ENCODE measurements around the gene CEACAM7. TPM values are rescaled to one million over a fixed set of nuclear protein-coding genes. Genes with fewer than 3 reads are reported as not detected.

The CEACAM7 gene
- polyA plus RNA-seq, 2 donors: 59.6 to 96.6 TPM

DNA sequence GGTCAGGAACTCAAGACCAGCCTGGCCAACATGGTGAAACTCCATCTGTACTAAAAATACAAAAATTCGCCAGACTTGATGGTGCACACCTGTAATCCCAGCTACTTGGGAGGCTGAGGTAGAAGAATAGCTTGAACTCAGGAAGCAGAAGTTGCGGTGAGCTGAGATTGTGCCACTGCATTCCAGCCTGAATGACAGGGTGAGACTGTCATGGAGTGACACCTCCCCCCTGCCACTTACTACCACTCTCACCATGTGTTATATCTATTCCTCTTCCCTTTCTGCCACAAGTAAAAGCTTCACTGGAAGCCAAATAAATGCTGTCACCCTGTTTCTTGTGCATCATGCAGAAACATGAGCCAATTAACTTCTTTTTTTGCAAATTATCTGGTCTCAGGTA, 50.6 kb downstream of the CEACAM7 start:
- 49 to 54% methylated on average over 2 of the region's 2 CpGs for WGBS, 2 donors
- H3K27me3 ChIP-seq (ENCODE audit: control insufficient read depth in 1 of 2, insufficient read depth in 2 of 2, low read length in 2 of 2): no peaks in the 10 kb centered on the region
- no peaks in the 10 kb centered on the region for H3K36me3 ChIP-seq (ENCODE audit: control insufficient read depth in 2 of 2, insufficient read depth in 2 of 2, low read length in 1 of 2)
- H3K27ac ChIP-seq (ENCODE audit: low read depth in 2 of 2, low read length in 1 of 2): no peak overlapping the region
- H3K4me3 ChIP-seq (ENCODE audit: low read depth in 1 of 2, low read length in 2 of 2): no peak overlapping the region
- no peaks in the 10 kb centered on the region for H3K4me1 ChIP-seq (ENCODE audit: control insufficient read depth in 2 of 2, insufficient read depth in 2 of 2, low read length in 1 of 2)
- peaks cover 0 to 2% of the 10 kb centered on the region in 2 donors for H3K9me3 ChIP-seq (ENCODE audit: control insufficient read depth in 2 of 2, insufficient read depth in 1 of 2, low read depth in 1 of 2, low read length in 1 of 2)

DNA sequence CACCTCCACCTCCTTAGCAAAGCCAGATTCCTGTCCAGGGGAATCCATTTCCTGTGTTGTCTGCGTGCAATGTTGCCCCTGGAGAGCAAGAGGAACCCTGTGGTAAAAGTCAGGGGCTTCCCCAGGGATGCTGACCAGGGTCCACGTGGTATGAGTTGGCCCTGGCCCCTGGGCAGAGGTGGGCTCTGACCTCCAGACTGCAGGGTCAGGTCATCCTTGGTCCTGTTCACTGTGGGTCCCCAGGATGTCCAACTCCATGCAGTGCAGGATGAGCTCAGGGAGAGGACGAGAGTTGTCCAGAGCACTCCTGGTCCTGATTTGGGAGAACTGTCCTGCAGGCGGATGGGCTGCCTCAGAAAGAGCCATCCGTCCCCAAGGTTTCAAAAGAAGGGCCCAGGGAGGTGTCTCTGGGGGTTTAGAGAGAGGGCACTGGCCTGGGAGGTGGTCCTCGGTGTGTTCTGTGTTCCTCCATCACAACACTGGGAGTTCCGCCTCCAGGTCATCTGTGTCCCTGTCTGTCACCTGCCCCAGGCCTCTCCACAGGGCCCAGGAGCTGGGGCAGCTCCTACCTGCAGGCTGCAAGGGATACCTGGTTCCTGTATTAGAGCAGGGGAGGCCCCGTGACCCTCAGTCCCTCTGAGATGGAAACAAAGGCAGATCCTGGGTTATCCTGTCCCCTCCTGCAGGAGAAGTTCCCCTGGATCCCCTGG, 59.9 kb downstream of the CEACAM7 start:
- Histone ChIP-seq H3K27ac (ENCODE audit: low read depth in 2 of 2, low read length in 1 of 2) (no peak overlapping the region), H3K4me3 (ENCODE audit: low read depth in 1 of 2, low read length in 2 of 2) (no peak overlapping the region), H3K27me3 (ENCODE audit: control insufficient read depth in 1 of 2, insufficient read depth in 2 of 2, low read length in 2 of 2) (no peaks in the 10 kb centered on the region), H3K36me3 (ENCODE audit: control insufficient read depth in 2 of 2, insufficient read depth in 2 of 2, low read length in 1 of 2) (no peaks in the 10 kb centered on the region), H3K9me3 (ENCODE audit: control insufficient read depth in 2 of 2, insufficient read depth in 1 of 2, low read depth in 1 of 2, low read length in 1 of 2) (no peaks in the 10 kb centered on the region), H3K4me1 (ENCODE audit: control insufficient read depth in 2 of 2, insufficient read depth in 2 of 2, low read length in 1 of 2) (no peaks in the 10 kb centered on the region)
- 65 to 67% methylated on average over 8 of the region's 8 CpGs for WGBS, 2 donors

DNA sequence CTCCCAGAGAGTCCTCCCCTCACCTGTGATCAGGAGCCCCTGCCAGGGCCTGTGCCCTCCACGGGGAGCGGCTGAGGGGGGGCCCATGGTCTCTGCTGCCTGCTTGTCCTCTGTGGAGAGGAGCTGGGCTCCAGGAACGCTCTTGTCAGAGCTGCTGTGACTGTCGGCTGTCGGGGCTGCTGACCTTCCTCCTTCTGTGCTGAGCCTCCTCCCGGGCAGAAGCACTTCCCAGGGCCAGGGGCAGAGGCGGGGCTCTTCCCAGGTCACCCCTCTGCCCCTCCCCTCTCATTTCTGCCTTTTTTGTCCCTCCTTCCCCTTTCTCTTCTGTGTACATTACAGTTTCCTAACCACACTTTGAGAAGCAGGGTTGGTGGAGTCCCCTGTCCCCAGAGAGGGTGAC, 61.2 kb downstream of the CEACAM7 start, which contains the start of gene CEACAM4:
Gene CEACAM4, minus strand, starts transcription at position 198 of the 400 bp plus-strand sequence. Its CDS starts 111 bp downstream, at position 87.
- no peak within 1 kb of the TSS for H3K27ac ChIP-seq (ENCODE audit: low read depth in 2 of 2, low read length in 1 of 2)
- H3K27me3 ChIP-seq (ENCODE audit: control insufficient read depth in 1 of 2, insufficient read depth in 2 of 2, low read length in 2 of 2): no peaks in the 10 kb centered on the region
- 31 to 35% methylated on average over 7 of the region's 7 CpGs for WGBS, 2 donors
- H3K9me3 ChIP-seq (ENCODE audit: control insufficient read depth in 2 of 2, insufficient read depth in 1 of 2, low read depth in 1 of 2, low read length in 1 of 2): no peaks in the 10 kb centered on the region
- no peaks in the 10 kb centered on the region for H3K4me1 ChIP-seq (ENCODE audit: control insufficient read depth in 2 of 2, insufficient read depth in 2 of 2, low read length in 1 of 2)
- no peaks in the 10 kb centered on the region for H3K36me3 ChIP-seq (ENCODE audit: control insufficient read depth in 2 of 2, insufficient read depth in 2 of 2, low read length in 1 of 2)
- no peak within 1 kb of the TSS for H3K4me3 ChIP-seq (ENCODE audit: low read depth in 1 of 2, low read length in 2 of 2)

DNA sequence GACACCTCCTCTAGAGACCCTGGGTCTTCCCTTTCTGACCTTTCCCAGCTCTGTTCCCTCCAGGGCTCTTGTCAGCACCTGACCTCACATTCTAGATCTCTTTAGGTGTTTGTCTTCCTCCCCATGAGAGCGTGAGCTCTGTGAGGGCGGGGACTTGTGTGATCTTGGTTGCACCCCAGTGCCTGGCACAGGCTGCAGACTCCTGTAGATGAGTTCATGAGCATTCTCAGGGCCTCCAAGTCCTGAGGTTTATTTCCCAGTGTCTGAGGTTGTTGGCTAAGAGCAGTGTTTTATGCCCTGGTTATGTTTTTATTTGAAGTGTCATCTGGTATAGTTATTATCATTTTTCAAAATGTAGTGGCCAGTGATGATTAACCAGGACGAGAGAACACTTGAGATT, 61.8 kb downstream of the CEACAM7 start:
- 40 to 41% methylated on average over 3 of the region's 3 CpGs for WGBS, 2 donors
- Histone ChIP-seq H3K36me3 (ENCODE audit: control insufficient read depth in 2 of 2, insufficient read depth in 2 of 2, low read length in 1 of 2) (no peaks in the 10 kb centered on the region), H3K9me3 (ENCODE audit: control insufficient read depth in 2 of 2, insufficient read depth in 1 of 2, low read depth in 1 of 2, low read length in 1 of 2) (no peaks in the 10 kb centered on the region), H3K27me3 (ENCODE audit: control insufficient read depth in 1 of 2, insufficient read depth in 2 of 2, low read length in 2 of 2) (no peaks in the 10 kb centered on the region), H3K4me3 (ENCODE audit: low read depth in 1 of 2, low read length in 2 of 2) (no peak overlapping the region), H3K27ac (ENCODE audit: low read depth in 2 of 2, low read length in 1 of 2) (no peak overlapping the region), H3K4me1 (ENCODE audit: control insufficient read depth in 2 of 2, insufficient read depth in 2 of 2, low read length in 1 of 2) (no peaks in the 10 kb centered on the region)

DNA sequence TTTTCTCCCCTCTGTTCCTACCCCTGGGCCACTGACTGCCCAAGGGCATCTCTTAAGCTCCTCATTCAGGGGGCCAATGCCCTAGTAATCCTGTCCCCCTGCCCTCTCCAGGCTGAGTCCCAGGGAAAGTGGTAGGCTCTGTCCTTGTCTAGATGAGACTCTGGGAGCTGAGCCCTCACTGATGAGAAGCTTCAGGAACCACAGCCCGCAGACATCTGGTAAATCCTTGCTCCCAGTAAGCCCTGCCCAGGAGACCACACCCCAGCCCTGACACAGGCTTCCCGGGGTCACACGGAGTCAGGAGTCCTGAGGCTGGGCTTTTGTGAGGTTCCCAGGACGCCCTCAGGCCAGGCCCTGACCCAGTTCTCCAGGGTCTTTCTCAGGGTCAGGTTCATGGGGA, 63.1 kb downstream of the CEACAM7 start:
- WGBS, 2 donors: 48 to 54% methylated on average over 4 of the region's 4 CpGs
- Histone ChIP-seq H3K9me3 (ENCODE audit: control insufficient read depth in 2 of 2, insufficient read depth in 1 of 2, low read depth in 1 of 2, low read length in 1 of 2) (no peaks in the 10 kb centered on the region), H3K27me3 (ENCODE audit: control insufficient read depth in 1 of 2, insufficient read depth in 2 of 2, low read length in 2 of 2) (no peaks in the 10 kb centered on the region), H3K27ac (ENCODE audit: low read depth in 2 of 2, low read length in 1 of 2) (no peak overlapping the region), H3K4me1 (ENCODE audit: control insufficient read depth in 2 of 2, insufficient read depth in 2 of 2, low read length in 1 of 2) (no peaks in the 10 kb centered on the region), H3K36me3 (ENCODE audit: control insufficient read depth in 2 of 2, insufficient read depth in 2 of 2, low read length in 1 of 2) (no peaks in the 10 kb centered on the region), H3K4me3 (ENCODE audit: low read depth in 1 of 2, low read length in 2 of 2) (no peak overlapping the region)

DNA sequence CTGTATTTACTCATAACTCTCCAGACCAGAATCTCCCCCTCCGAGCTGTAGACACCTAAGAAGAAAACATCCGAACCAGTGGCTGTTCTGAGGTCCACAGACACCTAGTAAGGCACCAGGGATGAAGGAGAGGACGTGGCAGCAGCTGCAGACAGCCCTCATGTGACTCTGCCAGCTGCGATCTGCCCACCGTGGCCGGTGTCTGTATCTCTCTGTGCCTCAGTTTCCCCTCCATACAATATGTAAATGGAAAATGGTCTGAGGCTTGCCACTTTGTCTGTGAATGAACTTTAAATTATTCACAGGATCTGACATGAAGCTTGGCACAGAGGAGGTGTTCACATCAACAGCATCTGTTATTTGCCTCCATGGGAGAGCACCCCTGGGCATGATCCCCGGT, 63.6 kb downstream of the CEACAM7 start:
- H3K36me3 ChIP-seq (ENCODE audit: control insufficient read depth in 2 of 2, insufficient read depth in 2 of 2, low read length in 1 of 2): no peaks in the 10 kb centered on the region
- H3K9me3 ChIP-seq (ENCODE audit: control insufficient read depth in 2 of 2, insufficient read depth in 1 of 2, low read depth in 1 of 2, low read length in 1 of 2): no peaks in the 10 kb centered on the region
- H3K4me1 ChIP-seq (ENCODE audit: control insufficient read depth in 2 of 2, insufficient read depth in 2 of 2, low read length in 1 of 2): no peaks in the 10 kb centered on the region
- no peaks in the 10 kb centered on the region for H3K27me3 ChIP-seq (ENCODE audit: control insufficient read depth in 1 of 2, insufficient read depth in 2 of 2, low read length in 2 of 2)
- no peak overlapping the region for H3K4me3 ChIP-seq (ENCODE audit: low read depth in 1 of 2, low read length in 2 of 2)
- no peak overlapping the region for H3K27ac ChIP-seq (ENCODE audit: low read depth in 2 of 2, low read length in 1 of 2)
- WGBS, 2 donors: 66 to 67% methylated on average over 7 of the region's 7 CpGs

DNA sequence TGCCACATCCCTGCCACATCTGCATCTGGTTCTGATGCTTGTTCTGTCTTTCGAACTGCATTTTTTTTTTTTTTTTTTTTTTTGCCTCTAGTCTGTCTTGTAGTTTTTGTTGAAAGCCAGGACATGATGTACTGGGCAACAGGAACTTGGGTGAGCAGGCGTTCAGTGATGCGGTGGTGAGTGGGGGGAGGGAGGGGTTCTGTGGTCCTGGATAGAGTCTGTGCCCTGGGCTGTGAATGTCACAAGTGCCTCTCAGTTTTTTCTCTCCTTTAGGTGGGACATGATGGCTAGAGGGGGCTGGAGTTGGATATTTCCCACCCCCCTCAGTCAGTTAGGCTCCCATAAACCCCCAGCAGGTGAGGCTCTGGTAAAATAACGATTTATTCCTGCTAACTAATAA, 64.7 kb downstream of the CEACAM7 start:
- Histone ChIP-seq H3K27me3 (ENCODE audit: control insufficient read depth in 1 of 2, insufficient read depth in 2 of 2, low read length in 2 of 2) (no peaks in the 10 kb centered on the region), H3K4me3 (ENCODE audit: low read depth in 1 of 2, low read length in 2 of 2) (no peak overlapping the region), H3K9me3 (ENCODE audit: control insufficient read depth in 2 of 2, insufficient read depth in 1 of 2, low read depth in 1 of 2, low read length in 1 of 2) (no peaks in the 10 kb centered on the region), H3K27ac (ENCODE audit: low read depth in 2 of 2, low read length in 1 of 2) (no peak overlapping the region), H3K36me3 (ENCODE audit: control insufficient read depth in 2 of 2, insufficient read depth in 2 of 2, low read length in 1 of 2) (no peaks in the 10 kb centered on the region), H3K4me1 (ENCODE audit: control insufficient read depth in 2 of 2, insufficient read depth in 2 of 2, low read length in 1 of 2) (no peaks in the 10 kb centered on the region)
- 65 to 66% methylated on average over 4 of the region's 4 CpGs for WGBS, 2 donors

Other genes with a start within 250 kb of the CEACAM7 start
- gene DMAC2, start 248.4 kb downstream of the CEACAM7 start, polyA plus RNA-seq: 10 to 100 TPM; 22.6 to 38.9 TPM
- not detected for gene ERICH4, start 245.1 kb downstream of the CEACAM7 start, polyA plus RNA-seq
- gene CEACAM21, start 112.1 kb downstream of the CEACAM7 start, polyA plus RNA-seq: under 1 TPM; 0.24 to 0.66 TPM
- gene CEACAM4, start 61.2 kb downstream of the CEACAM7 start, polyA plus RNA-seq: under 1 TPM; 0.47 to 0.58 TPM
- 100 to 1,000 TPM; 148 to 172 TPM for gene CEACAM5, start 20.4 kb upstream of the CEACAM7 start, polyA plus RNA-seq
- 100 to 1,000 TPM; 120 to 141 TPM for gene CEACAM6, start 67.3 kb upstream of the CEACAM7 start, polyA plus RNA-seq
- 1 to 10 TPM in 1 of 2 donors, under 1 TPM in 1; 0.76 to 3.1 TPM for gene CEACAM3, start 108.3 kb upstream of the CEACAM7 start, polyA plus RNA-seq
- not detected for gene LYPD4, start 156.4 kb upstream of the CEACAM7 start, polyA plus RNA-seq
- gene DMRTC2, start 156.8 kb upstream of the CEACAM7 start, polyA plus RNA-seq: under 1 TPM in 1 of 2 donors, not detected in 1; 0.18 TPM
- gene RPS19, start 172.0 kb upstream of the CEACAM7 start, polyA plus RNA-seq: 1,000 to 10,000 TPM; 2,678 to 3,536 TPM
- gene CD79A, start 189.0 kb upstream of the CEACAM7 start, polyA plus RNA-seq: under 1 TPM; 0.31 to 0.57 TPM
- gene ARHGEF1, start 194.9 kb upstream of the CEACAM7 start, polyA plus RNA-seq: 100 to 1,000 TPM in 1 of 2 donors, 10 to 100 TPM in 1; 51.2 to 104 TPM
- gene ERFL, start 240.2 kb upstream of the CEACAM7 start, polyA plus RNA-seq: under 1 TPM; 0.07 to 0.24 TPM

Measured in esophagus (tissue), 2 donors.